ENCODE measurements around the gene RECQL5.

GRCh38 chr17:75712446-75712845, 45.5 kb upstream of the RECQL5 start:
- TF ChIP-seq CTCF (IDR thresholded peaks at IDR 0.05) (no peak), POLR2A (IDR thresholded peaks at IDR 0.05) (no peak), POLR2AphosphoS5 (IDR thresholded peaks at IDR 0.05) (no peak)
